IMR-90 (cell line): ENCODE results near the gene GPC6. TPM values are rescaled to one million over a fixed set of nuclear protein-coding genes. Genes with fewer than 3 reads are reported as not detected.

Experiments used
- ATAC-seq: fragments of 200-7000 bp; cut with Tn5 transposase; 2 replicates; pipeline ENCODE4 v1.9.1; 2020; ENCODE audit warnings: low read depth, mild to moderate bottlenecking, moderate library complexity
- BruUV-seq: library from RNA; stranded (reverse); fragments of 400-500 nt; replicated peaks from 2 replicates; lab custom pipeline; 2021; lab: Mats Ljungman, UMichigan
- CTCF ChIA-PET: fragments of 300-600 bp; formaldehyde crosslinking; extraction: SDS; loops from one replicate; lab custom pipeline; 2021; ENCODE audit warnings: antibody characterized with exemption; lab: Yijun Ruan, JAX
- POLR2A ChIA-PET: fragments of 300-600 bp; sonication (Branson Sonifier 250); formaldehyde crosslinking; loops from one replicate; lab custom pipeline; 2022; ENCODE audit warnings: antibody characterized with exemption; ENCODE audit not compliant: unreplicated experiment; lab: Charles Lee
- DNase-seq: peaks from one replicate; pipeline ENCODE4 v3.0.0; 2013
- H2AFZ ChIP-seq: replicated peaks from 2 replicates; pipeline ENCODE3; 2013; ENCODE audit warnings: low read length, mild to moderate bottlenecking; ENCODE audit not compliant: poor library complexity
- H2AK5ac ChIP-seq: 2 replicates; pipeline ENCODE4 v1.6.1; 2013; ENCODE audit warnings: low read depth, low read length, inconsistent platforms
- H2AK9ac ChIP-seq: replicated peaks from 2 replicates; pipeline ENCODE3; 2013; ENCODE audit warnings: mild to moderate bottlenecking, low read depth, low read length, moderate library complexity; ENCODE audit not compliant: poor library complexity
- H2BK120ac ChIP-seq: 2 replicates; pipeline ENCODE4 v1.6.1; 2013; ENCODE audit warnings: low read depth, low read length, inconsistent platforms
- H2BK15ac ChIP-seq: 3 replicates; pipeline ENCODE4 v1.6.1; 2013; ENCODE audit warnings: low read depth, low read length, inconsistent platforms
- H2BK20ac ChIP-seq: 2 replicates; pipeline ENCODE4 v1.6.1; 2013; ENCODE audit warnings: low read depth, mild to moderate bottlenecking, inconsistent platforms, low read length, moderate library complexity
- H2BK5ac ChIP-seq: 2 replicates; pipeline ENCODE4 v1.6.1; 2013; ENCODE audit warnings: mild to moderate bottlenecking, low read depth, low read length, inconsistent platforms; ENCODE audit not compliant: poor library complexity, severe bottlenecking
- H3K14ac ChIP-seq: replicated peaks from 2 replicates; pipeline ENCODE4 v1.6.1; 2013; ENCODE audit warnings: low read depth, low read length, inconsistent platforms
- H3K18ac ChIP-seq: 2 replicates; pipeline ENCODE4 v1.6.1; 2013; ENCODE audit warnings: low read depth, low read length, control low read depth
- H3K23ac ChIP-seq: 2 replicates; pipeline ENCODE4 v1.6.1; 2013; ENCODE audit warnings: low read depth, low read length, inconsistent platforms
- H3K27ac ChIP-seq: 2 replicates; pipeline ENCODE4 v1.5.1; 2013; ENCODE audit warnings: mild to moderate bottlenecking, control low read depth, low read length; ENCODE audit not compliant: insufficient read depth
- H3K27me3 ChIP-seq: 2 replicates; pipeline ENCODE4 v1.6.1; 2013; ENCODE audit warnings: low read length; ENCODE audit not compliant: control insufficient read depth, insufficient read depth
- H3K36me3 ChIP-seq: 2 replicates; pipeline ENCODE4 v1.6.1; 2013; ENCODE audit warnings: low read length, mixed read lengths; ENCODE audit not compliant: control insufficient read depth, insufficient read depth
- H3K4ac ChIP-seq: 2 replicates; pipeline ENCODE4 v1.6.1; 2013; ENCODE audit warnings: low read depth, low read length, inconsistent platforms
- H3K4me1 ChIP-seq: 2 replicates; pipeline ENCODE4 v1.6.1; 2013; ENCODE audit warnings: low read length, mixed read lengths; ENCODE audit not compliant: control insufficient read depth, insufficient read depth
- H3K4me2 ChIP-seq: 2 replicates; pipeline ENCODE4 v1.6.1; 2013; ENCODE audit warnings: low read depth, mild to moderate bottlenecking, control low read depth, low read length, moderate library complexity
- H3K4me3 ChIP-seq: 2 replicates; pipeline ENCODE4 v1.5.1; 2013; ENCODE audit warnings: low read depth, mild to moderate bottlenecking, control low read depth, low read length, moderate library complexity; ENCODE audit not compliant: insufficient read depth
- H3K56ac ChIP-seq: 2 replicates; pipeline ENCODE4 v1.6.1; 2013; ENCODE audit warnings: low read length, inconsistent platforms; ENCODE audit not compliant: insufficient read depth; ENCODE audit errors: extremely low read depth
- H3K79me1 ChIP-seq, 2 experiments: 2 replicates each; pipeline ENCODE4 v1.6.1; 2013; ENCODE audit warnings: low read length in 2 of 2, inconsistent platforms in 1 of 2, low read depth in 1 of 2
- H3K9ac ChIP-seq: 2 replicates; pipeline ENCODE4 v1.6.1; 2013; ENCODE audit warnings: low read depth, low read length, control low read depth
- H3K9me1 ChIP-seq: 2 replicates; pipeline ENCODE4 v1.6.1; 2013; ENCODE audit warnings: low read length, inconsistent platforms; ENCODE audit not compliant: insufficient read depth
- H3K9me3 ChIP-seq: 2 replicates; pipeline ENCODE4 v1.6.1; 2013; ENCODE audit warnings: low read length; ENCODE audit not compliant: control insufficient read depth, insufficient read depth
- H4K20me1 ChIP-seq: 2 replicates; pipeline ENCODE4 v1.6.1; 2013; ENCODE audit warnings: low read length, inconsistent platforms; ENCODE audit not compliant: insufficient read depth
- H4K5ac ChIP-seq: 2 replicates; pipeline ENCODE4 v1.6.1; 2013; ENCODE audit warnings: mild to moderate bottlenecking, low read depth, low read length, control low read depth
- H4K8ac ChIP-seq, 2 experiments: 2 replicates each; pipeline ENCODE4 v1.6.1; 2013; ENCODE audit warnings: low read depth in 2 of 2, low read length in 2 of 2, control low read depth in 1 of 2, inconsistent platforms in 1 of 2
- H4K91ac ChIP-seq: 2 replicates; pipeline ENCODE4 v1.6.1; 2013; ENCODE audit warnings: low read depth, low read length, inconsistent platforms; ENCODE audit not compliant: insufficient read depth
- POLR2A ChIP-seq: IDR thresholded peaks from 2 replicates; pipeline ENCODE4 v1.6.1; 2012; ENCODE audit warnings: mild to moderate bottlenecking, low read depth, low read length
- RAD21 ChIP-seq: IDR thresholded peaks from 2 replicates; pipeline ENCODE4 v1.6.1; 2012; ENCODE audit warnings: low read length, improper control_type of control experiment
- WGBS, 2 experiments: methylation state at CpG; one replicate each; pipeline versions ENCODE4 v1.1.5 to v1.1.7; 2013; ENCODE audit warnings: missing lambda C conversion rate in 2 of 2; ENCODE audit not compliant: insufficient read length in 1 of 2; ENCODE audit errors: extremely low coverage in 2 of 2; 5-methylcytosine and 5-hydroxymethylcytosine counted together
- dilution Hi-C: fragments of 300-500 bp; cut with HindIII; formaldehyde crosslinking; loops from one replicate; pipeline ENCODE4 v1.14.3; 2018; ENCODE audit warnings: low sequenced_read_pairs; ENCODE audit not compliant: unreplicated experiment
- in situ Hi-C: fragments of 300-500 bp; cut with MboI; formaldehyde crosslinking; loops from 3 replicates; pipeline ENCODE4 v1.14.3; 2019; ENCODE audit warnings: low sequenced_read_pairs, inconsistent platforms, mixed read lengths
- intact Hi-C: fragments of 100-400 bp; cut with micrococcal nuclease; formaldehyde crosslinking; loops from 2 replicates; pipeline ENCODE4 v1.10.0; 2022
- polyA plus RNA-seq, 3 experiments: library from polyadenylated mRNA; depleted of rRNA; stranded (reverse); fragments of >200 nt; gene quantifications; 2 replicates each; pipeline ENCODE4 v1.2.3, GENCODE V29; 2012; ENCODE audit warnings: low replicate concordance in 1 of 3
- total RNA-seq: library from RNA; depleted of rRNA; stranded (reverse); fragments of >200 nt; gene quantifications from 2 replicates; pipeline ENCODE4 v1.2.3, GENCODE V29; 2012
- TF ChIP-seq, protein P1 (sequence below): conservative IDR thresholded peaks from 2 replicates; pipeline ENCODE4 v1.5.1; 2012; ENCODE audit warnings: mild to moderate bottlenecking, low read depth, low read length, improper control_type of control experiment

GPC6 gene
- total and polyA plus RNA-seq, 2 of the 4 experiments (the other 2 are of a cell fraction): 14.9 to 39.4 TPM

DNA sequence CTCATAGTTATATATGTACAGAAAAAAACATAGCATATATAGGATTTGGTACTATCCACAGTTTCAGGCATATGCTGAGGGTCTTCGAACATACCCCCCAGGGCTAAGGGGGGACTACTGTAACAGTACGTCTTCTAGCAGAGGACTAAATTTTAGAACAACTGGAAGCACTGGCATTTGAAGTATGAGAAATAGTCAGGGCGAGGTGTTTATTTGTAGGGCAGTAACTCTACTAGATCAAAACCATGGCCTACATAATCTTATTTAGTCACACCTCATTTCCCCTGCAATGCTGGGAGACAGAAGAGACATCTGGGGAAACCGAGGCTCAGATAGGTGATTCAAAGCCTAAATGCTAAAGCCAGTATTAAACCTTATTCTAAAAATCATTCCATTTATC is 1007.2 kb downstream of the GPC6 start:
- H2BK120ac ChIP-seq: peak overlapping the region; percentile 85
- peaks cover 2% of the 10 kb centered on the region; the same call in 1 of the 2 replicates for H3K9me1 ChIP-seq
- no peaks in the 10 kb centered on the region for H3K27me3 ChIP-seq
- no peak overlapping the region for H2AK9ac ChIP-seq
- no TSS peak for BruUV-seq
- TF ChIP-seq, protein P1, sequence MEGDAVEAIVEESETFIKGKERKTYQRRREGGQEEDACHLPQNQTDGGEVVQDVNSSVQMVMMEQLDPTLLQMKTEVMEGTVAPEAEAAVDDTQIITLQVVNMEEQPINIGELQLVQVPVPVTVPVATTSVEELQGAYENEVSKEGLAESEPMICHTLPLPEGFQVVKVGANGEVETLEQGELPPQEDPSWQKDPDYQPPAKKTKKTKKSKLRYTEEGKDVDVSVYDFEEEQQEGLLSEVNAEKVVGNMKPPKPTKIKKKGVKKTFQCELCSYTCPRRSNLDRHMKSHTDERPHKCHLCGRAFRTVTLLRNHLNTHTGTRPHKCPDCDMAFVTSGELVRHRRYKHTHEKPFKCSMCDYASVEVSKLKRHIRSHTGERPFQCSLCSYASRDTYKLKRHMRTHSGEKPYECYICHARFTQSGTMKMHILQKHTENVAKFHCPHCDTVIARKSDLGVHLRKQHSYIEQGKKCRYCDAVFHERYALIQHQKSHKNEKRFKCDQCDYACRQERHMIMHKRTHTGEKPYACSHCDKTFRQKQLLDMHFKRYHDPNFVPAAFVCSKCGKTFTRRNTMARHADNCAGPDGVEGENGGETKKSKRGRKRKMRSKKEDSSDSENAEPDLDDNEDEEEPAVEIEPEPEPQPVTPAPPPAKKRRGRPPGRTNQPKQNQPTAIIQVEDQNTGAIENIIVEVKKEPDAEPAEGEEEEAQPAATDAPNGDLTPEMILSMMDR: no peak
- TF ChIP-seq POLR2A (no peak), RAD21 (no peak)
- H3K18ac ChIP-seq: no peak overlapping the region
- intact Hi-C loops: no loop called here
- no CpG with 5 or more reads among the region's 4 CpGs for WGBS, 2 experiments
- H3K23ac ChIP-seq: no peak overlapping the region
- no peaks in the 10 kb centered on the region for H3K36me3 ChIP-seq
- no peaks in the 10 kb centered on the region for H4K20me1 ChIP-seq
- H3K4me2 ChIP-seq: no peak overlapping the region
- no peak overlapping the region for H4K5ac ChIP-seq
- dilution Hi-C loops: no loop called here
- H2BK5ac ChIP-seq: peak overlapping the region; percentile 58
- H3K27ac ChIP-seq: no peak overlapping the region
- no peak overlapping the region for H3K9ac ChIP-seq
- ChIA-PET POLR2A (no interaction called here), CTCF (no interaction called here)
- in situ Hi-C loops: no loop called here
- H2BK15ac ChIP-seq: peak overlapping the region; percentile 66; the same call in 2 of the 3 replicates
- no peak overlapping the region; the same call in 1 of the 2 replicates for H3K14ac ChIP-seq
- no peak overlapping the region for H3K4me3 ChIP-seq
- H2AK5ac ChIP-seq: peak overlapping the region; percentile 68; the same call in 1 of the 2 replicates
- peak overlapping the region; percentile 79; the same call in 1 of the 2 replicates for H2BK20ac ChIP-seq
- H4K91ac ChIP-seq: no peak overlapping the region
- H3K9me3 ChIP-seq: no peaks in the 10 kb centered on the region; the same call in 1 of the 2 replicates
- ATAC-seq (peak; percentile 48), DNase-seq (no peak)
- no peak overlapping the region for H2AFZ ChIP-seq
- no peaks in the 10 kb centered on the region for H3K79me1 ChIP-seq
- peak overlapping the region in 1 of 2 experiments; percentile 66; a peak in 3 of 4 replicates for H4K8ac ChIP-seq
- H3K4me1 ChIP-seq: no peaks in the 10 kb centered on the region; the same call in 1 of the 2 replicates
- peak overlapping the region; percentile 79 for H3K4ac ChIP-seq
- H3K56ac ChIP-seq: no peak overlapping the region
